ENCODE results near the gene PELI2. TPM values are rescaled to one million over a fixed set of nuclear protein-coding genes. Genes with fewer than 3 reads are reported as not detected.

Gene PELI2
- polyA plus RNA-seq (2013, experiment 1 of 2), result 4.6 TPM
- polyA plus RNA-seq (2013, experiment 2 of 2), result 4.7 TPM

- Histone ChIP-seq H3K27me3 (ENCODE audit: control insufficient read depth in 1 of 2, insufficient read depth in 1 of 2, low read length in 2 of 2) (no peaks in the 10 kb centered on the region), H2AFZ (ENCODE audit: low read depth, low read length) (peak within 1 kb of the TSS; percentile 81), H2AK5ac (ENCODE audit: low read length, severe bottlenecking) (no peak within 1 kb of the TSS), H2BK15ac (ENCODE audit: low read depth, poor library complexity, severe bottlenecking) (peak within 1 kb of the TSS; percentile 94), H3K9ac (ENCODE audit: low read length) (peak within 1 kb of the TSS; percentile 91), H3K36me3 (ENCODE audit: control insufficient read depth in 1 of 2, insufficient read depth in 2 of 2, low read depth in 1 of 2, low read length in 2 of 2) (no peaks in the 10 kb centered on the region), H4K91ac (ENCODE audit: low read length) (peak within 1 kb of the TSS; percentile 68), H2BK120ac (ENCODE audit: low read depth, low read length) (peak within 1 kb of the TSS; percentile 93), H3K4me2 (ENCODE audit: low read length, poor library complexity, severe bottlenecking) (peak within 1 kb of the TSS; percentile 91), H3K9me3 (ENCODE audit: control insufficient read depth, low read length) (no peaks in the 10 kb centered on the region), H3K4ac (ENCODE audit: low read depth in 1 of 2, low read length in 2 of 2) (peak within 1 kb of the TSS; percentile 73 to 75), H3K23ac (ENCODE audit: low read length in 2 of 2) (peak within 1 kb of the TSS in 1 of 2 experiments; percentile 40), H4K8ac (ENCODE audit: low read length) (peak within 1 kb of the TSS; percentile 77), H2BK12ac (ENCODE audit: low read length in 2 of 2) (peak within 1 kb of the TSS in 1 of 2 experiments; percentile 71), H2BK5ac (ENCODE audit: low read depth, low read length, poor library complexity, severe bottlenecking) (no peak within 1 kb of the TSS), H3K27ac (ENCODE audit: low read length, poor library complexity, severe bottlenecking) (peak within 1 kb of the TSS; percentile 2), H3K4me1 (ENCODE audit: control insufficient read depth, insufficient read depth, low read depth, low read length) (peaks cover 5% of the 10 kb centered on the region), H3K18ac (ENCODE audit: low read depth in 1 of 2, low read length in 2 of 2) (peak within 1 kb of the TSS; percentile 93 to 95), H3K4me3 (ENCODE audit: insufficient read depth in 1 of 2, low read depth in 1 of 2, low read length in 2 of 2) (peak within 1 kb of the TSS; percentile 90 to 91), H3K14ac (ENCODE audit: low read length in 2 of 2) (peak within 1 kb of the TSS; percentile 11 to 86), H3K79me1 (replicated peaks; ENCODE audit: low read length, poor library complexity, severe bottlenecking) (peaks cover 2% of the 10 kb centered on the region)
- DNase-seq, result peak; percentile 80
- 1% methylated on average over 66 of the region's 96 CpGs for WGBS
Observed at GRCh38 chr14:56117765-56118610, at the start of gene PELI2. Gene PELI2, plus strand, starts transcription at chr14:56118411. Its CDS starts 250 bp downstream, at chr14:56118661.

- Histone ChIP-seq H3K4me2 (ENCODE audit: low read length, poor library complexity, severe bottlenecking) (no peak overlapping the region), H2AFZ (ENCODE audit: low read depth, low read length) (no peak overlapping the region), H3K27me3 (ENCODE audit: control insufficient read depth in 1 of 2, insufficient read depth in 1 of 2, low read length in 2 of 2) (peaks cover 0 to 9% of the 10 kb centered on the region in 2 experiments), H2BK12ac (ENCODE audit: low read length in 2 of 2) (peak overlapping the region in 1 of 2 experiments; percentile 79), H2BK120ac (ENCODE audit: low read depth, low read length) (no peak overlapping the region), H3K14ac (ENCODE audit: low read length in 2 of 2) (no peak overlapping the region), H3K4me3 (ENCODE audit: insufficient read depth in 1 of 2, low read depth in 1 of 2, low read length in 2 of 2) (no peak overlapping the region), H4K91ac (ENCODE audit: low read length) (peak overlapping the region; percentile 23), H4K8ac (ENCODE audit: low read length) (no peak overlapping the region), H3K4me1 (ENCODE audit: control insufficient read depth, insufficient read depth, low read depth, low read length) (no peaks in the 10 kb centered on the region), H3K4ac (ENCODE audit: low read depth in 1 of 2, low read length in 2 of 2) (no peak overlapping the region), H2BK15ac (ENCODE audit: low read depth, poor library complexity, severe bottlenecking) (no peak overlapping the region), H3K79me1 (replicated peaks; ENCODE audit: low read length, poor library complexity, severe bottlenecking) (no peaks in the 10 kb centered on the region), H2AK5ac (ENCODE audit: low read length, severe bottlenecking) (no peak overlapping the region), H3K18ac (ENCODE audit: low read depth in 1 of 2, low read length in 2 of 2) (peak overlapping the region in 1 of 2 experiments; percentile 23), H3K9ac (ENCODE audit: low read length) (no peak overlapping the region), H3K27ac (ENCODE audit: low read length, poor library complexity, severe bottlenecking) (no peak overlapping the region), H3K9me3 (ENCODE audit: control insufficient read depth, low read length) (no peaks in the 10 kb centered on the region), H3K36me3 (ENCODE audit: control insufficient read depth in 1 of 2, insufficient read depth in 2 of 2, low read depth in 1 of 2, low read length in 2 of 2) (no peaks in the 10 kb centered on the region), H2BK5ac (ENCODE audit: low read depth, low read length, poor library complexity, severe bottlenecking) (no peak overlapping the region), H3K23ac (ENCODE audit: low read length in 2 of 2) (no peak overlapping the region)
- DNase-seq, result no peak
- 79% methylated on average over 4 of the region's 4 CpGs for WGBS
Observed at GRCh38 chr14:56073799-56074198, 44.4 kb upstream of the PELI2 start.

GRCh38 chr14:56075301-56075700 lies 42.9 kb upstream of the PELI2 start:
- H3K14ac ChIP-seq (ENCODE audit: low read length in 2 of 2), result no peak overlapping the region
- H4K8ac ChIP-seq (ENCODE audit: low read length), result no peak overlapping the region
- H3K27ac ChIP-seq (ENCODE audit: low read length, poor library complexity, severe bottlenecking), result no peak overlapping the region
- H4K91ac ChIP-seq (ENCODE audit: low read length), result no peak overlapping the region
- H3K18ac ChIP-seq (ENCODE audit: low read depth in 1 of 2, low read length in 2 of 2), result no peak overlapping the region
- no peak overlapping the region for H2BK120ac ChIP-seq (ENCODE audit: low read depth, low read length)
- H3K27me3 ChIP-seq (ENCODE audit: control insufficient read depth in 1 of 2, insufficient read depth in 1 of 2, low read length in 2 of 2), result peaks cover 0 to 9% of the 10 kb centered on the region in 2 experiments
- no peak overlapping the region for H2AFZ ChIP-seq (ENCODE audit: low read depth, low read length)
- no peak overlapping the region for H3K4me2 ChIP-seq (ENCODE audit: low read length, poor library complexity, severe bottlenecking)
- no peak overlapping the region for H2AK5ac ChIP-seq (ENCODE audit: low read length, severe bottlenecking)
- no peak overlapping the region for H3K23ac ChIP-seq (ENCODE audit: low read length in 2 of 2)
- no peaks in the 10 kb centered on the region for H3K79me1 ChIP-seq (replicated peaks; ENCODE audit: low read length, poor library complexity, severe bottlenecking)
- no peak overlapping the region for H2BK12ac ChIP-seq (ENCODE audit: low read length in 2 of 2)
- no peak overlapping the region for H2BK15ac ChIP-seq (ENCODE audit: low read depth, poor library complexity, severe bottlenecking)
- no peaks in the 10 kb centered on the region for H3K4me1 ChIP-seq (ENCODE audit: control insufficient read depth, insufficient read depth, low read depth, low read length)
- H3K4me3 ChIP-seq (ENCODE audit: insufficient read depth in 1 of 2, low read depth in 1 of 2, low read length in 2 of 2), result no peak overlapping the region
- H2BK5ac ChIP-seq (ENCODE audit: low read depth, low read length, poor library complexity, severe bottlenecking), result no peak overlapping the region
- WGBS, result 70% methylated on average over 1 of the region's 2 CpGs
- no peaks in the 10 kb centered on the region for H3K9me3 ChIP-seq (ENCODE audit: control insufficient read depth, low read length)
- H3K4ac ChIP-seq (ENCODE audit: low read depth in 1 of 2, low read length in 2 of 2), result no peak overlapping the region
- no peaks in the 10 kb centered on the region for H3K36me3 ChIP-seq (ENCODE audit: control insufficient read depth in 1 of 2, insufficient read depth in 2 of 2, low read depth in 1 of 2, low read length in 2 of 2)
- no peak for DNase-seq
- no peak overlapping the region for H3K9ac ChIP-seq (ENCODE audit: low read length)

- peaks cover 3 to 30% of the 10 kb centered on the region in 2 experiments for H3K27me3 ChIP-seq (ENCODE audit: control insufficient read depth in 1 of 2, insufficient read depth in 1 of 2, low read length in 2 of 2)
- WGBS, result 98% methylated on average over 2 of the region's 2 CpGs
- no peaks in the 10 kb centered on the region for H3K4me1 ChIP-seq (ENCODE audit: control insufficient read depth, insufficient read depth, low read depth, low read length)
- H2BK120ac ChIP-seq (ENCODE audit: low read depth, low read length), result no peak overlapping the region
- no peaks in the 10 kb centered on the region for H3K79me1 ChIP-seq (replicated peaks; ENCODE audit: low read length, poor library complexity, severe bottlenecking)
- no peak overlapping the region for H4K8ac ChIP-seq (ENCODE audit: low read length)
- no peak overlapping the region for H2AK5ac ChIP-seq (ENCODE audit: low read length, severe bottlenecking)
- H3K27ac ChIP-seq (ENCODE audit: low read length, poor library complexity, severe bottlenecking), result no peak overlapping the region
- H3K4me3 ChIP-seq (ENCODE audit: insufficient read depth in 1 of 2, low read depth in 1 of 2, low read length in 2 of 2), result no peak overlapping the region
- H3K14ac ChIP-seq (ENCODE audit: low read length in 2 of 2), result no peak overlapping the region
- H3K4me2 ChIP-seq (ENCODE audit: low read length, poor library complexity, severe bottlenecking), result no peak overlapping the region
- H3K4ac ChIP-seq (ENCODE audit: low read depth in 1 of 2, low read length in 2 of 2), result no peak overlapping the region
- no peak for DNase-seq
- no peak overlapping the region for H2BK12ac ChIP-seq (ENCODE audit: low read length in 2 of 2)
- H3K23ac ChIP-seq (ENCODE audit: low read length in 2 of 2), result no peak overlapping the region
- H2AFZ ChIP-seq (ENCODE audit: low read depth, low read length), result no peak overlapping the region
- H3K36me3 ChIP-seq (ENCODE audit: control insufficient read depth in 1 of 2, insufficient read depth in 2 of 2, low read depth in 1 of 2, low read length in 2 of 2), result no peaks in the 10 kb centered on the region
- H4K91ac ChIP-seq (ENCODE audit: low read length), result no peak overlapping the region
- H3K18ac ChIP-seq (ENCODE audit: low read depth in 1 of 2, low read length in 2 of 2), result no peak overlapping the region
- H3K9ac ChIP-seq (ENCODE audit: low read length), result no peak overlapping the region
- H2BK5ac ChIP-seq (ENCODE audit: low read depth, low read length, poor library complexity, severe bottlenecking), result no peak overlapping the region
- no peaks in the 10 kb centered on the region for H3K9me3 ChIP-seq (ENCODE audit: control insufficient read depth, low read length)
- H2BK15ac ChIP-seq (ENCODE audit: low read depth, poor library complexity, severe bottlenecking), result no peak overlapping the region
Observed at GRCh38 chr14:56081139-56081538, 37.1 kb upstream of the PELI2 start.
